GM18526 (cell line): ENCODE results near the gene DCTN4.

Source experiments
- POLR2A ChIP-seq: IDR thresholded peaks from 3 replicates; pipeline ENCODE4 v1.6.1; 2011; ENCODE audit not compliant: insufficient read length; ENCODE audit errors: extremely low read depth

The DCTN4 gene

DNA sequence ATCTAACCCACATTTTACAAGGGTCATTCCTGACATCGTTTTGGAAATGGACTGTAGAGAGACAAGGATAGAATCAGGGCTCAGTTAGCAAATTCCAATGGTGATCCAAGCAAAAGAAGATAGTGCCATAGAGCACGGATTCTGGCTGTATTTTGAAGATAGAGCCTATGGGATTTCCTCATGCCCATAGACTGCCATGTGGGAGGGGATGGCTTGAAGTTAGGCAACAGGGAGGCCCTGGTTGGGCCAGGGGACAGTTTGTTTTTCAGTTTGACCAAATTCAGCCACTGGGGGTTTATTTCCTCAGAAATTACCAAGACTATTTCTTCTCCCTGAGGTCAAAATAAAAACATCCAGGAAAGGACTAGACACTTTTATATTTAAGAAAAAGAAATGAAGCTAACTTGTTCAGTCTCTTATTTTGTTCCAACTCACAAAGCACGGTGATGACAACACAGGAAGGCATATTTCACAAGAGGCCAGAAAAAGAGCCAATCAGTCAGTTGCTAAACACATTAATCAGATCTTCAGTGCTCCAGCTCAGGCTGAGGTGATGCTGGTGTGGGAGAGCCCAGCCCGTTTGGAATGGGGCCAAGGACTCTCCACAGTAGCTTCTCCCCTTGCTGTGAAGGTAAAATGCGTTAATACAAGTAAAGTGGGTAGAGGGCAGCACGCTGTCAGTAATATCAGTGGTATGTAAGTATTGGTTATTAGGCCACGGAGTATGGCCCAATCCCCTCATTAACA is 4.4 kb upstream of the DCTN4 start:
- no peak for TF ChIP-seq POLR2A

- TF ChIP-seq POLR2A = no peak
Observed at GRCh38 chr5:150762211-150762610, 3.4 kb upstream of the DCTN4 start.

DNA sequence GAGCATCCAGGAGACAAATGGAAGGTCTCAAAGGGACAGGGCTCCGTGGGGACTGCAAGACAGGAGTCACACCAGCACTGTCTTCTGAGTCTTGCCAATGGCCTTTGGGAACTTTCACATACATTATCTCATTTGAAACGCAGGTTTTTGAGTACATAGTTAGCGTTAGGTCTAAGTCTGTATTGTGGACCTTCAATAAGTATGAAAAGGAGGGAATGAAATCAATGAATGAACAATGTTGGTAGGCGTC is 442 bp upstream of the DCTN4 start:
- no peak for TF ChIP-seq POLR2A

GRCh38 chr5:150758203-150758530 is 650 bp downstream of the DCTN4 start:
- TF ChIP-seq POLR2A = no peak

DNA sequence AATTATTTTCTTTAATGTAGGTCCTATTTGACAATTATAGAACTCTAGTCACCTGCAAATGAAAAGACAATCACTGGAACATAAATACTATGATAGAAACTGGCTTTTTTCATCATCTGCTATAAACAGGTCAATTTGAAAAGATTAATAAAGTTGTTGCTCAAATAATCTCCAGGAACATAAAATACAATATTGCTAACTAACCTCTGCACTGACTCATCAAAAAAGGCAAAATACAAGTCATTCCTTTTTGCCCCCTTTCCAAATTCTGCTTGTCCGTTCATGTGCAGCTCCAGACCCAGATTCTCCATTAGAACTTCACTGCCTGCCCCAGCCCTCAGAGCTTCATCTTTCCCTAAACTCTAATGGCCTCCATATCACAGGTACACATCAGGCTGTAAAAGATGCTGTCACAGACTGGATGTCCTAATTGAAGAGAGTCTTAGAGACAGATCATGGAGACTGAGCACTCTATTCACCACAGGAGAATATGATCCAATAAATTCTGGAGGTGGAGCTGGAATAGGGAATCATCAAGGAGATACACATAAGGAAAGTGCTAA is 1.6 kb downstream of the DCTN4 start:
- no peak for TF ChIP-seq POLR2A

DNA sequence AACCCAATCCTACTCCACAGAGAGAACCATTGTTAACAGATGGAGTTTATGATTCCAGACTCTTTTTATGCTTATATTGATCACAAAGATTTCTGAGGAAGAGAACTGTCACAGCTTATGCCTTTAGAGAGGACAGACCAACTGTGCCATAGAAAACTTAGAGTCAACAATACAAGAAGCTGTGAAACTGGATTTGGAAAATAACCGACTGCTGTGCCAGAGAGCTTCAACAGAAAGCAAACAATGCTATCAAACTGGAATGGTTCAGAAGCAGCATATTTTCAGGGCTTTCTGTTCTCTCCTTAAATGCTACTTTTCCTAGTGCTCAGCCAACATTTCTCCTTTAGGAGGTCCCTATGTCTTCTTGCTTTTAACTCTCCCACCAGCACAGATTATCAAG is 5.0 kb downstream of the DCTN4 start:
- TF ChIP-seq POLR2A = no peak

DNA sequence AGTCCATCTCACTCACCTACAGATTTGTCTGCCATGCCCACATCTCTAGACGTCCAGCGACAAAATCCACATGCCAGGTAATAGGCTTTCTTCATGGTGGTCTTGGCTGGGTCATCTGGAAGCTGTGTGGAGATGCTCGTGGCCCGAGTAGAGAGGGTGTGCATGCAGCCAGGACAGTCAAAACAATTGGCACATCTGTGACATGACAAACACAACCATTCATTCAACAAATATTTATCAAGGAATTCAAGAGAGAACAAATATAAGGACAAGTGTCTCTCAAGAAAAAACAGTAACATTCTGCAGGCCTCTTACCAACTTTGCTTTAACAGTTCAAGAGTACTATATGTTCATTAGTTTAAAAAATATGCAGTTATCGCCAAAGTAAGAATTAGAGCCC is 5.4 kb downstream of the DCTN4 start:
- TF ChIP-seq POLR2A = no peak

DNA sequence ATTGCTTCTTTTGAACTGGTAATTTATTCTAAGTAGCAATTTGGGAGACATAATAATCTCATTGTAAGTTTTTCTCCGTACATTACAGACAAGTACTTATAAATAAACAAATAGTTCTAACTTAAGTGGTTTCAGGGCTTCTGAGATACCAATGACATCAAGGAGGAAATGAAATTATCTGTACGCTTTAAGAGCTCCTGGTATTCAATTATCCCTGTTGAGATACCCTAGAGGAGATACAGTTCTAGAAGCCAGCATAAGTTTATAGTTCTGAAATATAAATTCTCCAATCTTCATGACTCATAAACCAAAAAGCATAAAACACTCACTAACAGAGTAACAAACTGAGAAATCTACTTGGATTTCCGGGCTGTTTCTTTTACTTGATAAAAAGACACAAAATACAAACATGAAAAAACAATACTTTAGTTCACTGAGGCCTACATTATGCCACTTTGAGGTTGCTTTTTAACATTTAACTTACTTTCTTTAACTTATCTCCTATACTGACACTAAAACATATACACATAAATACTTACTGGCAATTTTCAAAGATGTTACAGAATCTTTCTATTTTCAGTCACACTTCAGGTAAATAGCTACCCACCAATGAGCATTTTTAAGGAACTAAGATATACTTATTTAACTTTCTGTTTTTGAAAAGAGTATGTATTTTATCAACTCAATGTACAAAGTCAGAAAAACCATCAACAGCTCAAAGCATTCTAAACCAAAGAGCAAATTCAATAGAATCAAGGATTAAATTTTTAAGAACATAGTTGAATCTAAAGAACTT is 7.5 kb downstream of the DCTN4 start:
- no peak for TF ChIP-seq POLR2A

GRCh38 chr5:150750469-150750868 is 8.3 kb downstream of the DCTN4 start:
- TF ChIP-seq POLR2A = no peak

- no peak for TF ChIP-seq POLR2A
Observed at GRCh38 chr5:150740992-150741391, 17.8 kb downstream of the DCTN4 start.

GRCh38 chr5:150738862-150739261 is 20.0 kb downstream of the DCTN4 start:
- no peak for TF ChIP-seq POLR2A

DNA sequence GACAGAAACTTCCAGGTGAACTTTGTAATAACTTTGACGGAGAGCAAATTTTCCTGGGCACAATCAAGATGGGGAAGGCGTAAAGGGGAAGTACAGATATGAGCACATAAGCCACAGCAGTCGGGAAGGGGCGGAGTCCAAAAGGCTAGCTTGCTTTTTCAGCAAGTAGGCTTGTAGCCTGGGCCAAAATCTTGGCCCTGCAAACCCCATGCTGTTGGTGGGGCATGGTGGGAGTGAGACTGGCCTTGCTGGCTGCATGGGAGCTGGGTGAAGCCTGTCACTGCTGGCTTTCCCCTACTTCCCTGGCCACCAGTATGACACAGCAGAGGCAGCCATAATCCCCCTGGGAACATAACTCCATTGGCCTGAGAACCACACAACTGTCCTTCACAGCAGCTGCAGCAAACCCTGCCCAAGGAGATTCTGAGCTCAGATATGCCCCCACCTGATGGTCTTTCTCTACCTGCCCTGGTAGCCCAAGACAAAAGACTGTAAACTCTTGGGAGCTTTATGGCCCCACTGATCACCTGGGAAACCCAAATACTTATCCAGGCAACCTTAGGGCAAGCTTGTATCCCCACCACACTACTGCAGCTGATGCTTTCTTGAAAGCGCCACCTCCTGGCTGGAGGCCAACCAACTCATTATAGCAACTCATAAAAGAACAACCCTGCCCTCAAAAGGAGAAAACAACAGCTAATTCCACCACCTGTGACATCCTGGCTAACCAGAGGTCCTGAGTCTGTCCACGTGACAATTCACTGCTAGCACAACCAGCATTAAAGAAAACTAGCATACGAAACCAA is 24.0 kb downstream of the DCTN4 start:
- TF ChIP-seq POLR2A = no peak

DNA sequence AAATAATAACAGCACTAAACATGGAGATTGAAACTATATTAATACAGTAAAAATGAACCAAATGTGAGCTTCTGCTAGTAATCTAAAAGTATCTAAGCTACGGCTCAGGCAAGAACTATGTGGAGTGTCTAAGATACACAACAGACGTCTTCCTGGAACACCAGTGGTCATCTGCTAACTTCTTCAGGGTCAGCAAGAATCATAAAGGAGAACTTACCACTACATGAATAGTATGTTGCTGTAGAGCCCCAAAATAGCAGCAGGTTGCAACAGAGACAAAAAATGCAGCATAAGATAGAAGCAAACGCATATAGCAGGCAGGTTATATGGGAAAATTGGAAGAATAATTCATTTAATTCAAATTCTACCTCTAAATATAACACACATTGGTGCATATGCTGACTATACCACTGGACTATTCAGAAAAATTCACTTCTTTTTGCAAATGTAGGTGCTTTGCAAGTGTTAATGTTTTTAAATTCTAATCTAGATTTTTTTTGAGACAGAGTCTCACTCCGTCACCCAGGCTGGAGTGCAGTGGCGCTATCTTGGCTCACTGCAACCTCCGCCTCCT is 27.1 kb downstream of the DCTN4 start:
- TF ChIP-seq POLR2A = no peak

DNA sequence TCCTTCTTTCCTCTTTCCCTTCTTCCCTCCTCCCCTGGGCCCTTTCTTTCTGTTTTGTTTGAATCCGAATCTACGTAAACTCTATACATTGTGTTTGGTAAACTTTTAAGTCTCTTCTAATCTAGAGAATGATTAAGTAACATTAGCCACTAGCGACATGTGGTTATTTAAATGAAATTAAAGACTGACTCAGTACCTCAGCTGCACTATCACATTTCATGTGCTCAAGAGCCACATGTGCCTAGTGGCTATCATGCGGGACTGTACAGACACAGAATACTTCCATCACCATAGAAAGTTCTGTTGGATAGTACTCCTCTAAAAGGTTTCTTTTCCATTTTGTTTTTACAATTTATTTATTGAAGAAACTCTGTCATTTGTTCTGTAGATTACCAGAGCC is 29.0 kb downstream of the DCTN4 start:
- TF ChIP-seq POLR2A = no peak

GRCh38 chr5:150723845-150724244 is 35.0 kb downstream of the DCTN4 start:
- TF ChIP-seq POLR2A = no peak
